ENCODE measurements around the gene GRK2. TPM values are rescaled to one million over a fixed set of nuclear protein-coding genes. Genes with fewer than 3 reads are reported as not detected.

Gene GRK2
- total and polyA plus RNA-seq, 9 of the 15 experiments (the other 6 are each of a cell fraction or from before 2014, with no cell fraction given), result 0.24 to 95.8 (median 56.5) TPM

DNA sequence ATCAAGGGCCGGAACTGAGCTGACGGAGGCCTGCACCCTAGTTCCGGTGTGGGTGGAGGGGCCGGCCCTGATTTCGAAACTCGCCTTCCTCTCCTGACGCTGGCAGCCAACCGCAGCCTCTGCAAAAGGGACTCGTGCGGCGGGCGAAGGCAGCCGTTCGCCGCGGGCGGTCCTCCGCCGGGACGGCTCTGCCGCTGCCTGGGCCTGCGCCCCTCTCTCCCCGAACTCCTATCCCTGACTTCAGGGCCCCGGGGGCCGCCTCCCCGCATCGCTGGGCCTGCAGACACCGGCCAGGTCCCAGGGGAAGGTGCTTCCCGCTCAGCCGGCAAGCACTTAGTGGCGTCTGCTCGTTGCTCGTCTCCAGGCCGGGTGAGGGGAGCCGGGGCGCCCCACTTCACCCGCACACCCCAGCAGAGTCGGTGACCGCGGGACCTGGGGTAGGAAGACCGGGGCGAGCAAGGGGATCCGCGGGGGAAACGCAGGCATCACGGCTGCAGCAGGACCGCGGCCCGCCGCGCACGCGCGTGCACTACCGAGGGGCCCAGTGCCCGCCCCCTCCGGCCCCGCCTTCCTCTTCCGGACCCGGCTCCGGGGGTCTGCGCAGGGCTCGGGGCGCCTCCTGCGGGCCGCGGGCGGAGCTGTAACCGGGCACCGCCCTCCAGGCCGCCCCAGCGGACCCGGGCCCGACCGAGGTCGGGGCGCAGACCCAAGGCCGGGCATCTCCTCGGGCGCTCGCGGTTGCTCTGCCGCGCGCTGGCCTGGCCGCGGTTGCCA lies 22.4 kb downstream of the GRK2 start (continued):
- TF ChIP-seq TEAD1 (CRISPR knock-in tag; IDR thresholded peaks at IDR 0.05), result peak in 1 of 2 experiments; percentile 74; a peak in 1 of 4 replicates
- TF ChIP-seq FUS (optimal IDR thresholded peaks at IDR 0.05; ENCODE audit: low read depth, low read length), result peak; percentile 23
- peak; percentile 43; the same call in 1 of the 2 replicates for TF ChIP-seq HCFC1 (IDR thresholded peaks at IDR 0.05; ENCODE audit: low read depth, low read length)
- peak; percentile 46; the same call in 1 of the 2 replicates for TF ChIP-seq ARID1B (IDR thresholded peaks at IDR 0.05)
- peak; percentile 73 for TF ChIP-seq EP300 (IDR thresholded peaks at IDR 0.05; ENCODE audit: low read length)
- peak; percentile 96 for TF ChIP-seq RBFOX2 (IDR thresholded peaks at IDR 0.05; ENCODE audit: low read depth, low read length)
- peak; percentile 56 for TF ChIP-seq TEAD4 (IDR thresholded peaks at IDR 0.05; ENCODE audit: low read length)
- TF ChIP-seq TEAD4 (CRISPR knock-in tag; IDR thresholded peaks at IDR 0.05; ENCODE audit: borderline replicate concordance), result no peak
- peak in 1 of 2 experiments; percentile 66; a peak in 2 of 4 replicates for TF ChIP-seq SRF (CRISPR knock-in tag; IDR thresholded peaks at IDR 0.05)
- 0 out of 2 replicates have a peak, but pooled peaks have one; percentile 47 for TF ChIP-seq ZNF431 (CRISPR knock-in tag; IDR thresholded peaks at IDR 0.05)
- TF ChIP-seq HNRNPLL (IDR thresholded peaks at IDR 0.05; ENCODE audit: low read depth, low read length, poor library complexity, severe bottlenecking), result peak; percentile 46
- peak; percentile 84; the same call in 1 of the 2 replicates for TF ChIP-seq PATZ1 (CRISPR knock-in tag; IDR thresholded peaks at IDR 0.05; ENCODE audit: borderline replicate concordance)
- TF ChIP-seq RNF2 (IDR thresholded peaks at IDR 0.05), result peak; percentile 98
- peak; percentile 70 for TF ChIP-seq CXXC5 (CRISPR knock-in tag; IDR thresholded peaks at IDR 0.05)
- TF ChIP-seq ZNF740 (CRISPR knock-in tag; IDR thresholded peaks at IDR 0.05), result no peak
- no peak; a peak in 1 of 4 replicates for TF ChIP-seq ZNF740 (tag; IDR thresholded peaks at IDR 0.05)
- peak; percentile 96 for TF ChIP-seq ZBTB7A (IDR thresholded peaks at IDR 0.05; ENCODE audit: borderline replicate concordance, control insufficient read depth, low read depth, low read length)
- TF ChIP-seq, protein P1, sequence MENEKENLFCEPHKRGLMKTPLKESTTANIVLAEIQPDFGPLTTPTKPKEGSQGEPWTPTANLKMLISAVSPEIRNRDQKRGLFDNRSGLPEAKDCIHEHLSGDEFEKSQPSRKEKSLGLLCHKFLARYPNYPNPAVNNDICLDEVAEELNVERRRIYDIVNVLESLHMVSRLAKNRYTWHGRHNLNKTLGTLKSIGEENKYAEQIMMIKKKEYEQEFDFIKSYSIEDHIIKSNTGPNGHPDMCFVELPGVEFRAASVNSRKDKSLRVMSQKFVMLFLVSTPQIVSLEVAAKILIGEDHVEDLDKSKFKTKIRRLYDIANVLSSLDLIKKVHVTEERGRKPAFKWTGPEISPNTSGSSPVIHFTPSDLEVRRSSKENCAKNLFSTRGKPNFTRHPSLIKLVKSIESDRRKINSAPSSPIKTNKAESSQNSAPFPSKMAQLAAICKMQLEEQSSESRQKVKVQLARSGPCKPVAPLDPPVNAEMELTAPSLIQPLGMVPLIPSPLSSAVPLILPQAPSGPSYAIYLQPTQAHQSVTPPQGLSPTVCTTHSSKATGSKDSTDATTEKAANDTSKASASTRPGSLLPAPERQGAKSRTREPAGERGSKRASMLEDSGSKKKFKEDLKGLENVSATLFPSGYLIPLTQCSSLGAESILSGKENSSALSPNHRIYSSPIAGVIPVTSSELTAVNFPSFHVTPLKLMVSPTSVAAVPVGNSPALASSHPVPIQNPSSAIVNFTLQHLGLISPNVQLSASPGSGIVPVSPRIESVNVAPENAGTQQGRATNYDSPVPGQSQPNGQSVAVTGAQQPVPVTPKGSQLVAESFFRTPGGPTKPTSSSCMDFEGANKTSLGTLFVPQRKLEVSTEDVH (IDR thresholded peaks at IDR 0.05; ENCODE audit: low read depth, partially characterized antibody), result peak; percentile 21
- TF ChIP-seq CEBPG (CRISPR knock-in tag; IDR thresholded peaks at IDR 0.05), result peak; percentile 90
- peak; percentile 88 to 90 for TF ChIP-seq CEBPG (tag; conservative IDR thresholded peaks at IDR 0.05 in 1 of 2, IDR thresholded peaks at IDR 0.05 in 1 of 2)
- no peak for TF ChIP-seq KAT7 (CRISPR knock-in tag; IDR thresholded peaks at IDR 0.05; ENCODE audit: borderline replicate concordance)

All from K562 (cell line).